ENCODE results near the gene LAMC2. TPM values are rescaled to one million over a fixed set of nuclear protein-coding genes. Genes with fewer than 3 reads are reported as not detected.

LAMC2 gene
- total RNA-seq, 1 experiment from 2014 or later, result 1.6 TPM

- DNase-seq (ENCODE audit: low read depth), result no peak
Observed at GRCh38 chr1:183168308-183168707, 17.8 kb upstream of the LAMC2 start.

GRCh38 chr1:183173828-183174227 is 12.2 kb upstream of the LAMC2 start:
- DNase-seq (ENCODE audit: low read depth), result no peak

- no peak for DNase-seq (ENCODE audit: low read depth)
Observed at GRCh38 chr1:183175631-183176030, 10.4 kb upstream of the LAMC2 start.

GRCh38 chr1:183178545-183178944 is 7.5 kb upstream of the LAMC2 start:
- no peak for DNase-seq (ENCODE audit: low read depth)

GRCh38 chr1:183179033-183179432 is 7.0 kb upstream of the LAMC2 start:
- DNase-seq (ENCODE audit: low read depth), result no peak

- DNase-seq (ENCODE audit: low read depth), result peak; percentile 83
Observed at GRCh38 chr1:183180218-183180617, 5.8 kb upstream of the LAMC2 start.

GRCh38 chr1:183180634-183181056 is 5.4 kb upstream of the LAMC2 start:
- peak; percentile 96 for DNase-seq (ENCODE audit: low read depth)

- DNase-seq (ENCODE audit: low read depth), result no peak
Observed at GRCh38 chr1:183186841-183187240, 777 bp downstream of the LAMC2 start.

- DNase-seq (ENCODE audit: low read depth), result no peak
Observed at GRCh38 chr1:183188240-183188639, 2.2 kb downstream of the LAMC2 start.

GRCh38 chr1:183191833-183192232 is 5.8 kb downstream of the LAMC2 start:
- DNase-seq (ENCODE audit: low read depth), result peak; percentile 86

GRCh38 chr1:183193963-183194525 is 8.0 kb downstream of the LAMC2 start:
- DNase-seq (ENCODE audit: low read depth), result no peak

- DNase-seq (ENCODE audit: low read depth), result peak; percentile 43
Observed at GRCh38 chr1:183194527-183195141, 8.6 kb downstream of the LAMC2 start.

- peak; percentile 59 for DNase-seq (ENCODE audit: low read depth)
Observed at GRCh38 chr1:183195142-183195574, 9.1 kb downstream of the LAMC2 start.

GRCh38 chr1:183197762-183198161 is 11.7 kb downstream of the LAMC2 start:
- no peak for DNase-seq (ENCODE audit: low read depth)

- DNase-seq (ENCODE audit: low read depth), result peak; percentile 93
Observed at GRCh38 chr1:183198463-183198862, 12.4 kb downstream of the LAMC2 start.

- DNase-seq (ENCODE audit: low read depth), result no peak
Observed at GRCh38 chr1:183199304-183199703, 13.2 kb downstream of the LAMC2 start.

GRCh38 chr1:183200451-183200850 is 14.4 kb downstream of the LAMC2 start:
- no peak for DNase-seq (ENCODE audit: low read depth)

- no peak for DNase-seq (ENCODE audit: low read depth)
Observed at GRCh38 chr1:183203094-183203493, 17.0 kb downstream of the LAMC2 start.

- no peak for DNase-seq (ENCODE audit: low read depth)
Observed at GRCh38 chr1:183205196-183205781, 19.2 kb downstream of the LAMC2 start.

GRCh38 chr1:183206538-183207122 is 20.6 kb downstream of the LAMC2 start:
- DNase-seq (ENCODE audit: low read depth), result no peak

- peak; percentile 89 for DNase-seq (ENCODE audit: low read depth)
Observed at GRCh38 chr1:183209533-183210158, 23.6 kb downstream of the LAMC2 start.

- DNase-seq (ENCODE audit: low read depth), result no peak
Observed at GRCh38 chr1:183210681-183211080, 24.6 kb downstream of the LAMC2 start.

GRCh38 chr1:183212870-183213269 is 26.8 kb downstream of the LAMC2 start:
- DNase-seq (ENCODE audit: low read depth), result no peak

Measured in Daoy (cell line).